ENCODE results near the gene THSD4.

The THSD4 gene

DNA sequence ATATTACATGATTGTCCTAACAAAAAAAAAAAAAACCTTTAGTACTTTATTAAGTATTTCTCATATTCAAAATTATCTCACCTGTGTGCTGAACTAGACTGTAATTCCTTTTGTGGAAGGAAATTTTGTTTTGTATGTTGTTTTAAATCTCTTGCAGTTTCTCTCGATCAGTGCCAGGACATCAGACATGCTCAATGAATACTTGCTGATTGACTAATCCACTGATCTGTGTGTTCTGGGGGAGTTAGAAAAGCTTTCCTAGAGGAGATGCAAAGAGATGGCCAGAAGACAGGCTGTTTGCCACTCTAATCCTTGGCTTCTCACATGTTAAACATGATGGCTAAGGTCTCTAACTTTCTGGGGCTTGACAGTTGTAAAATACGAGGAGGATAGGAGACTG lies 461.8 kb downstream of the THSD4 start:
- Histone ChIP-seq H3K4me3 (ENCODE audit: low read depth in 1 of 2, low read length in 2 of 2) (no peak overlapping the region), H3K27me3 (ENCODE audit: control insufficient read depth in 1 of 2, insufficient read depth in 2 of 2, low read length in 2 of 2) (no peaks in the 10 kb centered on the region), H3K9me3 (ENCODE audit: low read length) (no peaks in the 10 kb centered on the region), H3K27ac (ENCODE audit: low read depth, low read length) (no peak overlapping the region), H3K9ac (ENCODE audit: low read length) (no peak overlapping the region), H3K4me1 (ENCODE audit: insufficient read depth, low read length) (no peaks in the 10 kb centered on the region), H3K36me3 (ENCODE audit: insufficient read depth, low read length) (no peaks in the 10 kb centered on the region)

DNA sequence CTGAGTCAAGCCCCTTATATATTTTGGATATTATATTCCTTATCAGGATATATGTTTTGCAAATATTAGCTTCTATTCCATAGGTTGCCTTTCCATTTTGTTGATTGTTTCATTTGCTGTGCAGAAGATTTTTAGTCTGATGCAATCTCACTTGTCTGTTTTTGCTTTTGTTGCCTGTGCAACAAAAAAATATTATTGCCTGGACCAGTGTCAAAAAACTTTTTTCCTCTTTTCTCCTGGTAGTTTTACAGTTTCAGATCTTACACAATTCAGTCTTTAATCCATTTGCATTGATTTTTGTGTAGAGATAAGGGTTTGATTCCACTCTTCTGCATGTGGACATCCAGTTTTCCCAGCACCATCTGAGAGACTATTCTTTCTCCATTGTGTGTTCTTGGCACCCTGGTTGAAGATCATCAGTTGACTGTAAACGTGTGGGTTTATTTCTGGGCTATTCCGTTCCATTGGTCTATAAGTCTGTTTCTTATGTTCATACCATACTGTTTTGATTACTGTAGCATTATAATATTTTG lies 466.2 kb downstream of the THSD4 start:
- no peak overlapping the region for H3K27ac ChIP-seq (ENCODE audit: low read depth, low read length)
- peaks cover 14% of the 10 kb centered on the region for H3K9me3 ChIP-seq (ENCODE audit: low read length)
- H3K36me3 ChIP-seq (ENCODE audit: insufficient read depth, low read length): no peaks in the 10 kb centered on the region
- no peak overlapping the region for H3K9ac ChIP-seq (ENCODE audit: low read length)
- H3K4me1 ChIP-seq (ENCODE audit: insufficient read depth, low read length): no peaks in the 10 kb centered on the region
- no peak overlapping the region for H3K4me3 ChIP-seq (ENCODE audit: low read depth in 1 of 2, low read length in 2 of 2)
- no peaks in the 10 kb centered on the region for H3K27me3 ChIP-seq (ENCODE audit: control insufficient read depth in 1 of 2, insufficient read depth in 2 of 2, low read length in 2 of 2)

DNA sequence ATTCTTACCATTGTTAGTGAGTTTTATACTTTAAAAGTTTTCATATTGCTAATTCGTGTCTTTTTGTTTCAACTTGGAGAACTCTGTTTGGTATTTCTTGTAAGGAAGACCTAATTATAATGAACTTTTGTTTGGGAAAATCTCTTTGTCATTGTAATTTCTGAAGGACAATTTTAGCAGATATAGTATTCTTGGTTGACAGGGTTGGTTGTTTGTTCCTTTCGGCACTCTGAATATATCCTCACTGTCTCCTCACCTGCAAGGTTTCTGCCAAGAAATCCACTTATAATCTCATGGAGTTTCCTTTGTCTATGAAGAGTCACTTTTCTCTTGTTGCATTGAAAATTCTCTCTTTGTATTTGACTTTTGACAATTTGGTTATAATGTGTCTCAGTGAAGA lies 469.9 kb downstream of the THSD4 start:
- H3K4me3 ChIP-seq (ENCODE audit: low read depth in 1 of 2, low read length in 2 of 2): no peak overlapping the region
- H3K9ac ChIP-seq (ENCODE audit: low read length): no peak overlapping the region
- no peak overlapping the region for H3K27ac ChIP-seq (ENCODE audit: low read depth, low read length)
- no peaks in the 10 kb centered on the region for H3K36me3 ChIP-seq (ENCODE audit: insufficient read depth, low read length)
- no peaks in the 10 kb centered on the region for H3K27me3 ChIP-seq (ENCODE audit: control insufficient read depth in 1 of 2, insufficient read depth in 2 of 2, low read length in 2 of 2)
- peaks cover 16% of the 10 kb centered on the region for H3K9me3 ChIP-seq (ENCODE audit: low read length)
- H3K4me1 ChIP-seq (ENCODE audit: insufficient read depth, low read length): no peaks in the 10 kb centered on the region

DNA sequence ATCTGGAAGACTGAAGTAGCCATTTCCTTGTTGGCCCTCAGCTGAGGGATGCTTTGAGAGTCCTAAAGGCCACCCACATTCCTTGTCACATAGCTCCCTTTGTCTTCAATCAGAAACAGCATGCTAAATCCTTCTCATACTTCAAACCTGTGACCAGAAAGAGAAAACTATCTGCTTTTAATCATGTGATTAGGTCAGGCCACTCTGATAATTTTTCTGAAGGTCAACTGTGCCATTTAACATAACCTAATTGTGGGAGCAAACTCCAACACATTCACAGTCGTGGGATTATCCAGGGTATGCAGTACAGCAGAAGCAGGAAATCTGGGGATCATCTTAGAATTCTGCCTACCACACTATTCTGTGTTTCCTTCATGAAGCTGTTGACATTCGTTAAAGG lies 471.2 kb downstream of the THSD4 start:
- H3K27ac ChIP-seq (ENCODE audit: low read depth, low read length): no peak overlapping the region
- no peak overlapping the region for H3K4me3 ChIP-seq (ENCODE audit: low read depth in 1 of 2, low read length in 2 of 2)
- peaks cover 16% of the 10 kb centered on the region for H3K9me3 ChIP-seq (ENCODE audit: low read length)
- no peaks in the 10 kb centered on the region for H3K36me3 ChIP-seq (ENCODE audit: insufficient read depth, low read length)
- no peaks in the 10 kb centered on the region for H3K27me3 ChIP-seq (ENCODE audit: control insufficient read depth in 1 of 2, insufficient read depth in 2 of 2, low read length in 2 of 2)
- no peak overlapping the region for H3K9ac ChIP-seq (ENCODE audit: low read length)
- no peaks in the 10 kb centered on the region for H3K4me1 ChIP-seq (ENCODE audit: insufficient read depth, low read length)

DNA sequence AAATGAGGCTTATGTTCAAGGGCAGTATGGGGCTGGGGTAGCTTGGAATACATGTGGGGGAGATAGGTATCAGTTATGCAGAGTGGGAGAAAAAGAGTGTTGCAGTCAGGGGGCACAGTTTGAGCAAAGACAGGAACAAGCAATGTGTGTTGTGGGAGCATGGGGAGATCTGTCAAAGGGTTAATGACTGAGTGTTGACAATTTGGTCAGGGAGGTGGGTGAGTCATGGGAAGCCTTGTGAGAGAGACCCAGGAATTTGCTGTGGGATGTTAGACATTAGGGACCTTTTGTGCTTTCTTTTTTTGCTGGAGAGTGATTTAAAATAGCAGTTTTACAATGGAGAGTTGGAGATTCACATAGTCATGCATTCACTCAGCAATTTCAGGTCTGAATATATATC lies 473.5 kb downstream of the THSD4 start:
- H3K27ac ChIP-seq (ENCODE audit: low read depth, low read length): no peak overlapping the region
- no peaks in the 10 kb centered on the region for H3K4me1 ChIP-seq (ENCODE audit: insufficient read depth, low read length)
- no peak overlapping the region for H3K9ac ChIP-seq (ENCODE audit: low read length)

DNA sequence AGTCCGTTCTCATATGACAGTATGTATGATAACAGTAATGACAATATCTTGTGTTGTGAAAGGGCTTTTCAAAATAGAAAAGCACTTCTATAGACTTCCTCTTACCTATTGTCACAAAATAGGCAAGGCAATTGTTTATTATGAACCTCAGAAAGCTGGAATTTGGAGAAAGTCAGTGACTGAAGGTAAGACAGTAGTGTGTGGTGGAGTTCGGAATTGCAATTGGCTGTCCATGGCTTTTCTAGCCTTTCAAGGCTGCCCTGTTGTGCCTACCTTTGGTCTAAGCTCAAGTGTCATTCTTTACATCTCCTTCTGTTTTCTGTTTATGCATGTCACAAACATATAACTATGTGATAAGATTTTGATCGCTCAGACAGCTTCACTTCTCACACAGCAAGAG lies 475.8 kb downstream of the THSD4 start:
- H3K36me3 ChIP-seq (ENCODE audit: insufficient read depth, low read length): no peaks in the 10 kb centered on the region
- H3K9me3 ChIP-seq (ENCODE audit: low read length): peaks cover 5% of the 10 kb centered on the region
- H3K4me1 ChIP-seq (ENCODE audit: insufficient read depth, low read length): no peaks in the 10 kb centered on the region
- H3K27me3 ChIP-seq (ENCODE audit: control insufficient read depth in 1 of 2, insufficient read depth in 2 of 2, low read length in 2 of 2): no peaks in the 10 kb centered on the region
- no peak overlapping the region for H3K4me3 ChIP-seq (ENCODE audit: low read depth in 1 of 2, low read length in 2 of 2)
- no peak overlapping the region for H3K27ac ChIP-seq (ENCODE audit: low read depth, low read length)
- H3K9ac ChIP-seq (ENCODE audit: low read length): no peak overlapping the region

More for the DNA sequence above, 473.5 kb downstream of the THSD4 start:
- Histone ChIP-seq H3K9me3 (ENCODE audit: low read length) (peaks cover 16% of the 10 kb centered on the region), H3K36me3 (ENCODE audit: insufficient read depth, low read length) (no peaks in the 10 kb centered on the region), H3K27me3 (ENCODE audit: control insufficient read depth in 1 of 2, insufficient read depth in 2 of 2, low read length in 2 of 2) (no peaks in the 10 kb centered on the region), H3K4me3 (ENCODE audit: low read depth in 1 of 2, low read length in 2 of 2) (no peak overlapping the region)

DNA sequence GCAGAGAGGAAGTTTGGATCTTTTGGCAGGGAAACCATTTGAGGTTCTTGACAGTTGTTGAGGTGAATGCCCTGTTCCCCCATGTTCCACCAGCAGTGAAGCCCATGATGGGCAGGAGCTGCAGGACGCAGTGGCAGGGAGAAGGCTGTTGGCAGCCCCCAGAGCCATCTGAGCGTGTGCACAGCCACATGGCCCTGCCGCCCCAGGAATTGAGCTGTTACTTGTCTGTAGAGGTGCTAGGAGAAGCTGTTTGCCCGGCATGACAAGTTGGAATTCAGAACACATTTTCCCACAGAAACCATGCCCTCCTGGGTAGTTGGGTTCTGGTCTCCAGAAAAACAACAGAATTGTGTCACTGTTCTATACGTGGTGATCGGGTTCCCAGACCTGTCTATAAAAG lies 476.9 kb downstream of the THSD4 start:
- no peaks in the 10 kb centered on the region for H3K36me3 ChIP-seq (ENCODE audit: insufficient read depth, low read length)
- no peaks in the 10 kb centered on the region for H3K9me3 ChIP-seq (ENCODE audit: low read length)
- no peaks in the 10 kb centered on the region for H3K27me3 ChIP-seq (ENCODE audit: control insufficient read depth in 1 of 2, insufficient read depth in 2 of 2, low read length in 2 of 2)
- H3K4me3 ChIP-seq (ENCODE audit: low read depth in 1 of 2, low read length in 2 of 2): no peak overlapping the region
- no peak overlapping the region for H3K27ac ChIP-seq (ENCODE audit: low read depth, low read length)
- peaks cover 9% of the 10 kb centered on the region for H3K4me1 ChIP-seq (ENCODE audit: insufficient read depth, low read length)
- no peak overlapping the region for H3K9ac ChIP-seq (ENCODE audit: low read length)

DNA sequence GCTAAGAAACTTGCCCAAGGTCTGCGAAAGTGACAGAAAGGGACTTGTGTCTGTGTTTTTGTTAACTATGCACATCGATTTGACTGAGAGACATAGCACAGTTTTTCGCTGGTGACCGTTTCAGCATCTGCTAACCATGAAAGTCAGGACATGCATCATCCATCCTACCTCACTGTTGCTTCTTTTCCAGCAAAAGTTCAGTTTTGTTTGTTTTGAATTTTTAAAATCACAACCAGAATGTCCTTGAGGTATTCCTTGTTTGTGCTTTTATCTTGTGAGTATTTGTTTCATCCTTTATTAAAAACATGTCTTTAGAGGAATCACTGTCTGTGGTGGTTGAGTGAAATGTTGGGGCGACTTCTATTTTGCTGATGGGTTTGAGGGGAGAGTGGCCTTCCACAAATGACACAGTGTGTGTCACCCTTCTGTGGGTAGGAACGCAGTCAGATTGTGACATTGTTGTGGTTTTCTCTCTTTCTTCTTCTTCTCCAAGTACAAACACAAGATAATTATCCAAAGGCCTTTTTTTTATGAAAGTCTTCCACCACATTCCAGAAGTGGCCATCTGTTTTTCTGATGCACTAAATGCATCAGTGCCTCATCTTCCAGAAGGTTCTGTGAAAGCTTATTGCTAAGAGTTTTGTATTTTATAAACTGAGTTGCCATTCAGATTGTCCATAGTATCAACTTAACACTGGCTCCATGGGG lies 480.7 kb downstream of the THSD4 start:
- Histone ChIP-seq H3K27ac (ENCODE audit: low read depth, low read length) (no peak overlapping the region), H3K36me3 (ENCODE audit: insufficient read depth, low read length) (no peaks in the 10 kb centered on the region), H3K4me1 (ENCODE audit: insufficient read depth, low read length) (peaks cover 36% of the 10 kb centered on the region), H3K27me3 (ENCODE audit: control insufficient read depth in 1 of 2, insufficient read depth in 2 of 2, low read length in 2 of 2) (no peaks in the 10 kb centered on the region), H3K4me3 (ENCODE audit: low read depth in 1 of 2, low read length in 2 of 2) (no peak overlapping the region), H3K9me3 (ENCODE audit: low read length) (no peaks in the 10 kb centered on the region), H3K9ac (ENCODE audit: low read length) (no peak overlapping the region)

DNA sequence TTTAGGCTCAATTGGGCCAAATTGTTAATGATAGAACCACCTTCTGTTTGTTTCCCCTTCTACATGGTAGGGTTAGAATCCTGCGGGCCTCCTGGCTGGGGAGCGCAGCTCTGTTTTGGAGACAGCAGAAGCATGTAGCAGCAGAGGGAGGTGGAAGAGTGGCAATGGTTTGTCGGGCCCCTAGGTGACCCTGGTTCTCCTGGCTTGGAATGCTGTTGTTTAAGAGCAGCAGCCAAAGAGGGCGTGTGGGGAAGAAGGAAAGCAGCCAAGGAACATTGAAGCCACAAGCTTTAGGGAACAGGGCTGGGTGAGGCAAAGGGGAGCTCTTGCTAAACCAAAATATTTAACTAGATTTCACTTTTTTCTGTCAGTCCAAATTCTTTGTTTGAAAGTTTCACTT lies 481.4 kb downstream of the THSD4 start:
- Histone ChIP-seq H3K4me1 (ENCODE audit: insufficient read depth, low read length) (peaks cover 43% of the 10 kb centered on the region), H3K36me3 (ENCODE audit: insufficient read depth, low read length) (no peaks in the 10 kb centered on the region), H3K4me3 (ENCODE audit: low read depth in 1 of 2, low read length in 2 of 2) (no peak overlapping the region), H3K27me3 (ENCODE audit: control insufficient read depth in 1 of 2, insufficient read depth in 2 of 2, low read length in 2 of 2) (no peaks in the 10 kb centered on the region), H3K27ac (ENCODE audit: low read depth, low read length) (no peak overlapping the region), H3K9ac (ENCODE audit: low read length) (no peak overlapping the region), H3K9me3 (ENCODE audit: low read length) (no peaks in the 10 kb centered on the region)

DNA sequence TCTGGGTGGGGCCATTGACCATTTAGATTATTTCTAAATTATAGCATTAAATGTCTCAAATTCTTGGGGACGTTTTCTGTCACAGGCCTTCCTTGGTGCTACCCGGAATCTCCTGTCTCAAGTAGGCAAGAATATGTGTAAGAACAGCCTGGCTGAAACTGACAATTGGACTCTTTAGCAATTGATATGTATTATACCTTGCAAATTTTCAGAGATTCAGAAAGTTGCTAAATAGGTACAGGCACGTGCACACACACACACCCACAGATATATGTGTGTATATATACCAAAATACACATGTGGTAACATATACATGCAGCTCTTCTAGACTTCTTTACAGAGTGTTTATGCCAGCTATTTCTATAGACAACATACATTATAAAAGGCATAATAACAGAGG lies 481.9 kb downstream of the THSD4 start:
- Histone ChIP-seq H3K9me3 (ENCODE audit: low read length) (no peaks in the 10 kb centered on the region), H3K27me3 (ENCODE audit: control insufficient read depth in 1 of 2, insufficient read depth in 2 of 2, low read length in 2 of 2) (no peaks in the 10 kb centered on the region), H3K4me3 (ENCODE audit: low read depth in 1 of 2, low read length in 2 of 2) (no peak overlapping the region), H3K27ac (ENCODE audit: low read depth, low read length) (no peak overlapping the region), H3K4me1 (ENCODE audit: insufficient read depth, low read length) (peaks cover 47% of the 10 kb centered on the region), H3K9ac (ENCODE audit: low read length) (no peak overlapping the region), H3K36me3 (ENCODE audit: insufficient read depth, low read length) (no peaks in the 10 kb centered on the region)

DNA sequence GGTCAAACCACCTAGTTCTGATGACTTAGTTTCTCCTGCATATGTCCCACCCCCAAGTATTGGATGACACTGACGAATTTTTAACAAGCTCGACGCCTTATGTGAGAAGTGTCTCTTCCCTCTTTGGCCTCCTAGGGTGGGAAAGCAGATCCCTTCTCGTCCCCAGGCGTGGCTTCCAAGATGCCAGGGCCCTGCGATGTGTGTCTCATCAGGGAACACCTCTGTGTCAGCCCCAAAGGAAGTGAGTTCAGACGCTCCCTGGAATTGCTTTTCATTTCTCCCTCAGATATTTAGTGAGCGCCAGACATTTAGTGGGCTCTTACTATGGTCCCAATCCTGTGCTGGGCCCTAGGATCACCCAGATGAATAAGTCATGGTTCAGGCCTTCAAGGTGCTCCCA lies 482.4 kb downstream of the THSD4 start:
- no peak overlapping the region for H3K27ac ChIP-seq (ENCODE audit: low read depth, low read length)
- no peak overlapping the region for H3K4me3 ChIP-seq (ENCODE audit: low read depth in 1 of 2, low read length in 2 of 2)
- no peaks in the 10 kb centered on the region for H3K9me3 ChIP-seq (ENCODE audit: low read length)
- H3K27me3 ChIP-seq (ENCODE audit: control insufficient read depth in 1 of 2, insufficient read depth in 2 of 2, low read length in 2 of 2): no peaks in the 10 kb centered on the region
- H3K36me3 ChIP-seq (ENCODE audit: insufficient read depth, low read length): no peaks in the 10 kb centered on the region
- H3K9ac ChIP-seq (ENCODE audit: low read length): no peak overlapping the region
- peaks cover 47% of the 10 kb centered on the region for H3K4me1 ChIP-seq (ENCODE audit: insufficient read depth, low read length)

DNA sequence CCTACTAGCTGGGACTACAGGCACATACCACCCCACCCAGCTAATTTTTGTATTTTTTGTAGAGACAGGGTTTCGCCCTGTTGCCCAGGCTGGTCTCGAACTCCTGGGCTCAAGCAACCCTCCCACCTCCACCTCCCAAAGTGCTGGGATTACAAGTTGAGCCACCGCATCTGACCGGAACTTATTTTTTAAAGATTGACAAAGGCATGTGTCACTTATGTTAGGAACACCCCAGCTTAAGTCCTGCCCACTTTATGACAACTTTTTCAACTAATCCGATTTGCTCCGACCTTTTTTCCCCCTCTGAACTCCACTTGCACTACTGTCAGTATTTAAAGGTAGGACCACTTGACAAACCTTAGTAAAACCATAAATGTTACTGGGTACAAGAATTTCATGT lies 483.5 kb downstream of the THSD4 start:
- no peak overlapping the region for H3K27ac ChIP-seq (ENCODE audit: low read depth, low read length)
- H3K36me3 ChIP-seq (ENCODE audit: insufficient read depth, low read length): no peaks in the 10 kb centered on the region
- H3K27me3 ChIP-seq (ENCODE audit: control insufficient read depth in 1 of 2, insufficient read depth in 2 of 2, low read length in 2 of 2): no peaks in the 10 kb centered on the region
- H3K9ac ChIP-seq (ENCODE audit: low read length): no peak overlapping the region
- H3K4me3 ChIP-seq (ENCODE audit: low read depth in 1 of 2, low read length in 2 of 2): no peak overlapping the region
- peaks cover 47% of the 10 kb centered on the region for H3K4me1 ChIP-seq (ENCODE audit: insufficient read depth, low read length)
- no peaks in the 10 kb centered on the region for H3K9me3 ChIP-seq (ENCODE audit: low read length)

Measured in muscle layer of colon (tissue), 2 donors.